GM19035 (cell line): ENCODE data around the gene GRIP1.

ENCODE experiments used
- ATAC-seq: cut with Tn5 transposase; IDR thresholded peaks from one replicate; pipeline ENCODE4 v1.9.1; 2021; ENCODE audit not compliant: unreplicated experiment

GRIP1 gene

GRCh38 chr12:66398931-66399910 is 279.7 kb downstream of the GRIP1 start:
- no peak for ATAC-seq

- ATAC-seq = no peak
These were observed 281.1 kb downstream of the GRIP1 start for GRCh38 chr12:66397574-66398290.

GRCh38 chr12:66393890-66394289 is 285.0 kb downstream of the GRIP1 start:
- no peak for ATAC-seq

GRCh38 chr12:66392266-66392915 is 286.5 kb downstream of the GRIP1 start:
- ATAC-seq = no peak

- no peak for ATAC-seq
These were observed 290.4 kb downstream of the GRIP1 start for GRCh38 chr12:66388517-66388916.

GRCh38 chr12:66387117-66387516 is 291.8 kb downstream of the GRIP1 start:
- ATAC-seq = no peak

- ATAC-seq = no peak
These were observed 297.9 kb downstream of the GRIP1 start for GRCh38 chr12:66380769-66381535.

GRCh38 chr12:66379616-66380015 is 299.3 kb downstream of the GRIP1 start:
- no peak for ATAC-seq

- ATAC-seq = no peak
These were observed 303.3 kb downstream of the GRIP1 start for GRCh38 chr12:66375560-66375959.

- ATAC-seq = no peak
These were observed 306.9 kb downstream of the GRIP1 start for GRCh38 chr12:66371982-66372381.

- ATAC-seq = no peak
These were observed 311.7 kb downstream of the GRIP1 start for GRCh38 chr12:66367015-66367667.

- ATAC-seq = no peak
These were observed 313.0 kb downstream of the GRIP1 start for GRCh38 chr12:66365718-66366490.

GRCh38 chr12:66361703-66362102 is 317.2 kb downstream of the GRIP1 start:
- ATAC-seq = no peak

- no peak for ATAC-seq
These were observed 319.6 kb downstream of the GRIP1 start for GRCh38 chr12:66359300-66359699.

- ATAC-seq = no peak
These were observed 324.6 kb downstream of the GRIP1 start for GRCh38 chr12:66354291-66354690.

- no peak for ATAC-seq
These were observed 326.0 kb downstream of the GRIP1 start for GRCh38 chr12:66352899-66353298.

GRCh38 chr12:66352197-66352596 is 326.7 kb downstream of the GRIP1 start:
- no peak for ATAC-seq

- ATAC-seq = no peak
These were observed 327.6 kb downstream of the GRIP1 start for GRCh38 chr12:66351301-66351700.

GRCh38 chr12:66345956-66346355 is 332.9 kb downstream of the GRIP1 start:
- ATAC-seq = no peak
